Epithelial cell of esophagus (primary cell): ENCODE results near the gene GDF15.
"Not testable (repeated sequence)": the region's sequence is repeated elsewhere in the genome, so short reads cannot be mapped to it uniquely, and the experiment has no call there.

Experiments used
- DNase-seq: peaks from one replicate; pipeline ENCODE4 v3.0.0; 2010; ENCODE audit warnings: low read depth
- H3K4me3 ChIP-seq: 2 replicates; pipeline ENCODE4 v1.5.1; 2011; ENCODE audit warnings: mild to moderate bottlenecking, low read length, control low read depth
- CTCF ChIP-seq: IDR thresholded peaks from 2 replicates; pipeline ENCODE4 v1.5.1; 2011; ENCODE audit warnings: low read depth, mild to moderate bottlenecking, low read length, control low read depth, inconsistent platforms; ENCODE audit not compliant: insufficient read depth; ENCODE audit errors: missing control alignments

The GDF15 gene

GRCh38 chr19:18351544-18351943, 34.4 kb upstream of the GDF15 start:
- no peak for DNase-seq
- TF ChIP-seq CTCF, result no peak
- no peak overlapping the region for H3K4me3 ChIP-seq

GRCh38 chr19:18353378-18354005, 32.5 kb upstream of the GDF15 start:
- DNase-seq, result no peak
- H3K4me3 ChIP-seq, result no peak overlapping the region
- no peak for TF ChIP-seq CTCF

GRCh38 chr19:18354743-18355142, 31.2 kb upstream of the GDF15 start:
- DNase-seq, H3K4me3 ChIP-seq: not testable (repeated sequence)

GRCh38 chr19:18357041-18357440, 28.9 kb upstream of the GDF15 start:
- TF ChIP-seq CTCF, result no peak
- H3K4me3 ChIP-seq, result no peak overlapping the region
- DNase-seq, result no peak

- no peak overlapping the region for H3K4me3 ChIP-seq
- DNase-seq, result peak; percentile 27
- no peak for TF ChIP-seq CTCF
These were observed 24.3 kb upstream of the GDF15 start for GRCh38 chr19:18361646-18362045.

- TF ChIP-seq CTCF, result no peak
These were observed 22.9 kb upstream of the GDF15 start for GRCh38 chr19:18362934-18363542.

GRCh38 chr19:18363787-18364186, 22.2 kb upstream of the GDF15 start:
- no peak for DNase-seq
- TF ChIP-seq CTCF, result no peak
- H3K4me3 ChIP-seq, result no peak overlapping the region

More at GRCh38 chr19:18362934-18363542, 22.9 kb upstream of the GDF15 start:
- DNase-seq, result no peak
- H3K4me3 ChIP-seq, result no peak overlapping the region

- not testable (repeated sequence) for DNase-seq, H3K4me3 ChIP-seq
These were observed 21.6 kb upstream of the GDF15 start for GRCh38 chr19:18364277-18364825.
